Transverse colon (tissue), 4 donors: ENCODE results near the gene PTRH1.

ENCODE experiments used
- POLR2A ChIP-seq: fragments of 450-650 bp; IDR thresholded peaks from one replicate; pipeline ENCODE4 v1.6.1; 2016; ENCODE audit warnings: antibody characterized with exemption, mild to moderate bottlenecking, moderate library complexity
- POLR2AphosphoS5 ChIP-seq, 3 donors: sonication (generic); formaldehyde crosslinking; IDR thresholded peaks; one replicate each; pipeline ENCODE4 v1.6.1; 2016; ENCODE audit warnings: antibody characterized with exemption in 3 of 3
- TF ChIP-seq, protein P1 (sequence below), 5 experiments: fragments of 200-600 bp in 3 of 5; fragments of 450-650 bp in 2 of 5; sonication (generic) in 3 of 5; IDR thresholded peaks; 1 replicate in 2 of 5; 2 replicates in 3 of 5; pipeline ENCODE4 v1.5.1; 2016 to 2017; ENCODE audit warnings: antibody characterized with exemption in 5 of 5, inconsistent platforms in 3 of 5, mild to moderate bottlenecking in 2 of 5, moderate library complexity in 1 of 5

DNA sequence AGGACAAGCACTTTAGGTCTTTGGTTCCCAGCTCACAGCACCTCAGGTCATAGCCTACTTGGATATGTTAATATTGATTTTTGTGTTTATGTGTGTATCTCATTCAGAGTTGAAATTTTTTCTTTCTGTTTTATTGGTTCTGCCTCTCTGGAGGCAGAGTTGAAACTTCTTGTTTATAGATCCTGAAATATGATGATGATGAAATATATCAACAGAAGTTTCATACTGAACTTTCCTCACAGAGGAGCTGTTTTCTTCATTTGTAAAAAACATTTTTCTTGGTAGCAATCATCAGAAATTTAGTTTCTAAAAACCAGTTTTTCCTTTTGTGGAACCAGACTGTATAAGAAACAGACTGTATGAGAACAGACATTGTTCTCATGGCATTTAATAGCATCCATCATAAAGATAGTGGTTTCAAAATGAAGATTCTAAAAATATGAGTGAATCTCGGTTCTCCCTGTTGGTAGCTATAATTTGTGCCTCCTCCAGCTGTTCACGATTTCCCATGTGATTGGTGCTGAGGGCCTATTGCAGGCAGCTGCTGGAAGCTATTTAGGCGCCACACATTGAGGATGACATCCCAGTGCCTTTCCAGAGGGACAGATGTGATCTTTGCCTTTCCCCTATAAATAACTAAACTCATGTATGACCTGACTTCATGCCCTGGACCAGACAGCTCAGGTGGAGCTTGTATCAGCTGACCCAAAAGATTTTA is 48.2 kb downstream of the PTRH1 start:
- no peak for TF ChIP-seq POLR2AphosphoS5 (IDR thresholded peaks at IDR 0.05)
- TF ChIP-seq POLR2A = no peak
- TF ChIP-seq, protein P1, sequence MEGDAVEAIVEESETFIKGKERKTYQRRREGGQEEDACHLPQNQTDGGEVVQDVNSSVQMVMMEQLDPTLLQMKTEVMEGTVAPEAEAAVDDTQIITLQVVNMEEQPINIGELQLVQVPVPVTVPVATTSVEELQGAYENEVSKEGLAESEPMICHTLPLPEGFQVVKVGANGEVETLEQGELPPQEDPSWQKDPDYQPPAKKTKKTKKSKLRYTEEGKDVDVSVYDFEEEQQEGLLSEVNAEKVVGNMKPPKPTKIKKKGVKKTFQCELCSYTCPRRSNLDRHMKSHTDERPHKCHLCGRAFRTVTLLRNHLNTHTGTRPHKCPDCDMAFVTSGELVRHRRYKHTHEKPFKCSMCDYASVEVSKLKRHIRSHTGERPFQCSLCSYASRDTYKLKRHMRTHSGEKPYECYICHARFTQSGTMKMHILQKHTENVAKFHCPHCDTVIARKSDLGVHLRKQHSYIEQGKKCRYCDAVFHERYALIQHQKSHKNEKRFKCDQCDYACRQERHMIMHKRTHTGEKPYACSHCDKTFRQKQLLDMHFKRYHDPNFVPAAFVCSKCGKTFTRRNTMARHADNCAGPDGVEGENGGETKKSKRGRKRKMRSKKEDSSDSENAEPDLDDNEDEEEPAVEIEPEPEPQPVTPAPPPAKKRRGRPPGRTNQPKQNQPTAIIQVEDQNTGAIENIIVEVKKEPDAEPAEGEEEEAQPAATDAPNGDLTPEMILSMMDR (IDR thresholded peaks at IDR 0.05) = no peak
